Measurements from ENCODE around the gene AOPEP.

GRCh38 chr9:95071925-95072324 is 345.4 kb downstream of the AOPEP start:
- TF ChIP-seq RAD21 (IDR thresholded peaks at IDR 0.05; ENCODE audit: low read depth) (no peak), YY1 (IDR thresholded peaks at IDR 0.05; ENCODE audit: low read depth) (no peak), REST (IDR thresholded peaks at IDR 0.05; ENCODE audit: low read depth) (no peak), CEBPB (IDR thresholded peaks at IDR 0.05) (no peak), EP300 (IDR thresholded peaks at IDR 0.05; ENCODE audit: borderline replicate concordance) (no peak), MAX (IDR thresholded peaks at IDR 0.05) (no peak), USF1 (IDR thresholded peaks at IDR 0.05) (no peak), EGR1 (IDR thresholded peaks at IDR 0.05) (no peak), CREB1 (IDR thresholded peaks at IDR 0.05; ENCODE audit: low read depth) (no peak), TEAD4 (IDR thresholded peaks at IDR 0.05) (no peak)
